Measurements from ENCODE around the gene COL18A1. TPM values are rescaled to one million over a fixed set of nuclear protein-coding genes. Genes with fewer than 3 reads are reported as not detected.

COL18A1 gene
- total RNA-seq, 1 experiment from 2014 or later: 55.9 TPM

DNA sequence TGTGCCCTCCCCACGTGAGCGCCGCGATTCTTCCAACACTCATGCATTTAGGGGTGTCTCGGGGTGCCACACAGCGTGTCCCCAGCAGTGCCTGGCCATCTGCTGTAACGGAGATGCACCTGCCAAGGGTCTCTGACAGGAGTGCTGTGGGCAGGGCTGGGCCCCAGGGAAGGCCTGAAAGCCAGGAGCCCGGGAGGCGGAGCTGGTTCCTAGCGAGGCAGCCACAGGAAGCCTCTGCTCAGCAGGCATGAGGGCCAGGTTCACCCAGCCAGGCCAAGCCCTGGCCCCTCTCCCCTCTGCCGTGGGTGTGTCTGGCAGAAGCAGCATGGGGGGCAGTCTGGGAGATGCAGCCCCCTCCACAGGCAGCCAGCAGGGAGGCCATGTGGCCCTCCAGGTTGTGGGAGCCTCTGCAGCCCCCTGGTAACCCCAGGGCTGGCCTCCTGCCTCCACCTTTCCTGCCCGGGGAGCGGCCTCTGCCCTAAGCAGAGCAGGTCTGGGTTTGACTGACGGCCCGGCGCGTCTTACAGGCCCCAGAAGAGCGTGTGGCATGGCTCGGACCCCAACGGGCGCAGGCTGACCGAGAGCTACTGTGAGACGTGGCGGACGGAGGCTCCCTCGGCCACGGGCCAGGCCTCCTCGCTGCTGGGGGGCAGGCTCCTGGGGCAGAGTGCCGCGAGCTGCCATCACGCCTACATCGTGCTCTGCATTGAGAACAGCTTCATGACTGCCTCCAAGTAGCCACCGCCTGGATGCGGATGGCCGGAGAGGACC lies 106.9 kb downstream of the COL18A1 start:
- H3K4me1 ChIP-seq (replicated peaks): no peaks in the 10 kb centered on the region
- H3K27me3 ChIP-seq (replicated peaks): no peaks in the 10 kb centered on the region
- H3K27ac ChIP-seq: no peak overlapping the region
- H3K36me3 ChIP-seq: peaks cover 45% of the 10 kb centered on the region
- no peak overlapping the region for H3K4me3 ChIP-seq
- H3K9me3 ChIP-seq (replicated peaks): no peaks in the 10 kb centered on the region
- no peak for DNase-seq (ENCODE audit: low read depth in 1 of 2, low spot score in 2 of 2)

- Histone ChIP-seq H3K4me3 (no peak overlapping the region), H3K4me1 (replicated peaks) (no peaks in the 10 kb centered on the region), H3K36me3 (peaks cover 46% of the 10 kb centered on the region), H3K27me3 (replicated peaks) (no peaks in the 10 kb centered on the region), H3K27ac (no peak overlapping the region), H3K9me3 (replicated peaks) (no peaks in the 10 kb centered on the region)
- DNase-seq (ENCODE audit: low read depth in 1 of 2, low spot score in 2 of 2): no peak
Observed at GRCh38 chr21:45512626-45513002, 107.6 kb downstream of the COL18A1 start.

GRCh38 chr21:45513003-45513717 lies 108.2 kb downstream of the COL18A1 start:
- Histone ChIP-seq H3K4me3 (no peak overlapping the region), H3K4me1 (replicated peaks) (no peaks in the 10 kb centered on the region), H3K27ac (no peak overlapping the region), H3K9me3 (replicated peaks) (no peaks in the 10 kb centered on the region), H3K36me3 (peaks cover 46% of the 10 kb centered on the region), H3K27me3 (replicated peaks) (no peaks in the 10 kb centered on the region)
- DNase-seq (ENCODE audit: low read depth in 1 of 2, low spot score in 2 of 2): no peak

DNA sequence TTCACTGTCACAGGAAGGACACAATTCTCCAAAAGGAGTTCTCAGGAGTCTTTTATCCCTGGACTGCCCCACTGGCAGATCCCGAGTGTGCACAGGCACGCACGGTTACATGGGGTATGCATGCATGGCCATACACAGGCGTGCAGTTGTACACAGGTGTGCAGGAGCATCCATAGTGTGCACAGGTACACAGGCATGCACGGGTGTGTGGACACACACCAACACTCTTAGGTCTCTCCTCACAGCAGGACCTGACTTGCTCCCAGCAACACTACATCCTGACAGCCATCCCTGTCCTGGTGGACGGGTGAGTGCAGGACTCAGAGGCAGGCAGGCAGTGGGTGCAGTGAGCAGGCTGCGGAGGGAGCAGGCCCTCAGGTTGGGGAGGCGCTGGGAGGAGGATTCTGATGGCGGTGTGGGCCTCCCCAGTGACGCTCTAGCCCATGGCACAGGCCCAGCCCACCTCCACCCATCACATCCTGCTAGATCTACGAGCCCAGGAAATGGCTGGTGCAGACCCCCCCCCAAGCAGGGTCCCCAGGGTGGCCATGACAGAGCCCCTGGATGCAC lies 108.9 kb downstream of the COL18A1 start:
- Histone ChIP-seq H3K4me3 (no peak overlapping the region), H3K27me3 (replicated peaks) (no peaks in the 10 kb centered on the region), H3K27ac (no peak overlapping the region), H3K9me3 (replicated peaks) (no peaks in the 10 kb centered on the region), H3K4me1 (replicated peaks) (no peaks in the 10 kb centered on the region), H3K36me3 (peaks cover 46% of the 10 kb centered on the region)
- DNase-seq (ENCODE audit: low read depth in 1 of 2, low spot score in 2 of 2): no peak

DNA sequence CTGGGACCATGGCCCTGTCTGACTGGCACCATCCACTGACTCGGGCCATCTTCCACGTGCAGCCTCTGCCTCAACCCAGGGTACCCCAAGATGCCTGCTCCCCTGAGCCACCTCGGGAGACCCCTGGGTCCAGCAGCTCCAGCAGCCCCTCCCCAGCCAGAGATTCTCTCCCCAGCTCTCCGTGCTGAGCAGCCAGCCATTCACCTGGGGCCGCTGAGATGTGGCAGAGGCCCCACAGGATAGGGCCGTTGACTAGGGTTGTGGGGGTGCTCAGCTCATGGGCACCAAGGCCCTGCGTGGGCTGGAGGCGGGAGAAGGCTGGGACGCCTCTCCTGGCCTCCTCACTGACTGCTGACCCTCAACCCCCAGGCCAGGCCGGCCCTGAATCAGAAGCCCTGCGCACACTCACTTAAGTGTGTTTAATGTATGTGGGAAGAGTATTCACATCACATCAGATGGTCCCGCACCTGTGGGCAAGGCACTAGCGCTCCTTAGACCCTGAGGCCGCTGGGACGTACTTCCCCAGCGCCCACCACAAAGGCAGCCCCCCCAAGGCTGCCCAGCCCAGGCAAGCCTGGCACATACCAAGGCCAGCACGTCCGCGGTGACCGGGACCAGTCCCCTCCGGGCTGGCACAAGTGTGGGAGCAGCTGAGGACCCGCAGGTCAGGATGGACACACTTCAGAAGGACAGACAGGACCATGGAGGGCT lies 109.5 kb downstream of the COL18A1 start:
- DNase-seq (ENCODE audit: low read depth in 1 of 2, low spot score in 2 of 2): no peak
- Histone ChIP-seq H3K4me3 (no peak overlapping the region), H3K4me1 (replicated peaks) (no peaks in the 10 kb centered on the region), H3K27me3 (replicated peaks) (no peaks in the 10 kb centered on the region), H3K27ac (no peak overlapping the region), H3K9me3 (replicated peaks) (no peaks in the 10 kb centered on the region), H3K36me3 (peaks cover 46% of the 10 kb centered on the region)

DNA sequence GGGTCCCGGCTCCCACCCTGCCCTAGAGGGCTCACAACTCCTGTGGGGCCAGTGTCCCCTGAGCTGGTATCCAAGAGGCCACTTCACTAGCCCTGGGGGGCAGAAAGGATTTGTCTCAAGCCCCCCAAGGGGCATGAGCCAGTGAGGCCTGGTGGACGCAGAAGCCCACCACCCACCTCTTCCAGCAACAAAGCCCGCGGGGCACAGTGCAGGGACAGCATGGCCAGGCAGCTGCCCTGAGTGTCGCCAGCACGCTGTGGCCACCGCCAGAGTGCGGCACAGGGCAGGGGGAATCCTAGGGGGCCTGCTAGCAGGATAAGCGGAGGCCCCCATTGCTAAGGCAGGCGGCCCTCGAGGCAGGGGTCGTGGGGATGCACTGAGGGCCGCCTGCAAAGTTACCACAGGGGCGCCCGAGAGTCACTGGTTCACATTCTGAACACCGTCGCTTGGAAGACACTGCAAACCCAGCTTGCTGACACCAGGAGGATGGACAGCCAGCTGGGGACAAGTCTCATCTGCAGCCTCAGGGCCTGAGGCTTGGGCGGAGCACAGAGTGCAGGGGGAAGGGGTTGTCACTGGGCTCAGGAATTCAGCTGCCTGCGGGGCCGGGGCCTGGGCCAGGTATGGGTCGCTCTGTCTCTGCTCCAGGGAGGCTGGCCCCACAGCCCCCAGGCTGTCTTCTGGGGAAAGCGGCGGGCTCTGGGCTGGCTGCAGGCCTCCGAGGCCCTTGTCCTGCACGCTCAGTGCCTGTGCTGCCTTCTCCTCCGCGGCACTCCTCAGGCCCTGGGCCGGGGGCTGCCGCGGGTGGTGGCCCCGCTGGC lies 110.5 kb downstream of the COL18A1 start:
- no peaks in the 10 kb centered on the region for H3K27me3 ChIP-seq (replicated peaks)
- H3K36me3 ChIP-seq: peaks cover 52% of the 10 kb centered on the region
- H3K9me3 ChIP-seq (replicated peaks): no peaks in the 10 kb centered on the region; the same call in 1 of the 2 replicates
- H3K27ac ChIP-seq: no peak overlapping the region
- no peaks in the 10 kb centered on the region for H3K4me1 ChIP-seq (replicated peaks)
- no peak overlapping the region for H3K4me3 ChIP-seq
- no peak for DNase-seq (ENCODE audit: low read depth in 1 of 2, low spot score in 2 of 2)

DNA sequence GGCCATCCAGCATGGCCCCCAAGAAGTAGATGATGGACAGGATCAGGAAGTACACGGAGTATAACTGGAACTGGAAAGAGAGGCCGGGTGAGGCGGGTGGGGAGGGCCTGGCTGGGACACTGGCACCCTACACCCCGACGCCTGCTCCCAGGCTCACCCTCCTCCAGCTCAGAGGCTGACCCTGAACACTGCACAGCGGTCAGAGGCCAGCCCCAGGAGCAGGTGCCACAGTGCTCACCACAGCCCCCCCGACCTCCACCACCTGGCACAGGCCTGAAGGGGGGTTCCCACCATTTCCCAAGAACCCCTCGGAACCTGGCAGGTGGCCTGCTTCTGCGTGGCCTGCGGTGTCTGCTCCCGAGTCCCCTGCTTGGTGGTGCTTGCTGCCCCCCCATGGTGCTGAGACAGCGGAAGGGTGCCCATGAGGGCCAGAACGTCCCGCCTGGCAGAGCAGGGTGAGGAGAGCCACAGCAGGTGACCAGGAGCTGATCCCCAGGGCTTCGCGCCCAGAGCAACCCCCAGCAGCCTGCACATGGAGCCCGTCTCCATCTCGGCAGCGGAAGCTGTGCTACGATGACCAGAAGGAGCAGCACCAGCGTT lies 111.2 kb downstream of the COL18A1 start:
- no peak for DNase-seq (ENCODE audit: low read depth in 1 of 2, low spot score in 2 of 2)
- Histone ChIP-seq H3K4me3 (no peak overlapping the region), H3K27ac (no peak overlapping the region), H3K36me3 (peaks cover 57% of the 10 kb centered on the region), H3K4me1 (replicated peaks) (no peaks in the 10 kb centered on the region), H3K27me3 (replicated peaks) (no peaks in the 10 kb centered on the region), H3K9me3 (replicated peaks) (no peaks in the 10 kb centered on the region; the same call in 1 of the 2 replicates)

DNA sequence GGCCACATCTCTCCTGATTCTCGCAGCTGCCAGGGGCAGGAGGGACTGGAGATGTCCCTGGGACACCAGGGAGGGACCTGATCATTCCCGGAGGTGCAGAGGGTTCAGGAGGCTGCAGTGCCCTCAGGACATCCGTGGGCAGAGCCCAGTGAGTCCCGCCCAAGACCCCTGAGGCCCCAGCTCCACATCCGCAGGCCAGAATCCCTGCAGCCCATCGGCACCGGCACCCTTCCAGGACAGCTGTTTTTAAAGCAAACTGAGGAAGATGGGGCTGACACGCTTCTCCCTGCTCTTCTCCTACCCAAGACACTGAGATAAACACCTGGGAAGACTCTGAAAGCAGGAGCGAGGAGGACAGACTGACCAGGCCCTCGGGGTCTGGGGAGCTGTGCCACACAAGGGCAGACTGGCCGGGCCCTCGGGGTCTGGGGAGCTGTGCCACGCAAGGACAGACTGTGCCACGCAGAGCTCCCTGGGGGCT lies 111.7 kb downstream of the COL18A1 start:
- Histone ChIP-seq H3K27ac (no peak overlapping the region), H3K4me3 (no peak overlapping the region), H3K36me3 (peaks cover 57% of the 10 kb centered on the region), H3K27me3 (replicated peaks) (no peaks in the 10 kb centered on the region), H3K4me1 (replicated peaks) (no peaks in the 10 kb centered on the region), H3K9me3 (replicated peaks) (no peaks in the 10 kb centered on the region; the same call in 1 of the 2 replicates)
- DNase-seq (ENCODE audit: low read depth in 1 of 2, low spot score in 2 of 2): no peak

DNA sequence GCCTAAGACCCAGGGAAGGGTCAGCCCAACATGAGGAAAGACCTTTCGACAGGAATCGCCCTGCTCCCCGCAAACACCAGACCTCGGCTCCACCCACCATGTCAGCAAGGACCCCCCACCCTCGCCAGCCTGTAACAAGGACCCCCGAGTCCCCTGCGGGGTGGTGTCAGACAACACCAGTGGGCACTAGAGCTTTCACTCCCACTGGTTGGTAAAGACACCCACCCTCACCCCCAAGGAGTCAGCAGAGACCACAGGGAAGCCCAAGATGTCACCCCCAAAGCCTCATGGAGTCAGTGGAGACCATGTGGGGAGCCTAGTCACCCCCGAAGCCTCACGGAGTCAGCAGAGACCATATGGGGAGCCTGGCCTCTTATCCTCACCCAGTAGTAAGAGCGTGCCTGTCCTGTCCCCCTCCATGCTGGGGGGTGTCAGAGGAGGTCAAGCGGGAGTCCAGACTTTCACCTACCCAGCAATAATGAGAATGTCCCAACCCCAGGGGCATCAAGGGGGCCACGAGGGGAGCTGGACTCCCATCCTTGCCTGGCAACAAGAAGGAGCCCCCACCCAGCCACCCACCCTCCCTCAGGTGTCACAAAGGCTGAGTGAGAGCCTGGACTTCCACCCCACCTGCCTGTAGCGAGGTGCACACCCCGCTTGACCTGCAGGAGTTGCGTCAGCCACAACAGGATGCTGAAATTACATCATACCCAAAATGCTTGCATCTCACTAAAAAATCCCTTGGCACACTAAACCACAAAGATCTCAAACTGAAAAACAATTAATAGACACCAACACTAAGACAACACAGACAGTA lies 112.5 kb downstream of the COL18A1 start:
- Histone ChIP-seq H3K27ac (no peak overlapping the region), H3K27me3 (replicated peaks) (no peaks in the 10 kb centered on the region), H3K4me3 (no peak overlapping the region), H3K36me3 (peaks cover 58% of the 10 kb centered on the region), H3K9me3 (replicated peaks) (no peaks in the 10 kb centered on the region; the same call in 1 of the 2 replicates), H3K4me1 (replicated peaks) (no peaks in the 10 kb centered on the region)
- no peak for DNase-seq (ENCODE audit: low read depth in 1 of 2, low spot score in 2 of 2)

GRCh38 chr21:45518742-45519141 lies 113.8 kb downstream of the COL18A1 start:
- no peaks in the 10 kb centered on the region for H3K27me3 ChIP-seq (replicated peaks)

GRCh38 chr21:45519182-45519581 lies 114.2 kb downstream of the COL18A1 start:
- Histone ChIP-seq H3K27me3 (replicated peaks) (no peaks in the 10 kb centered on the region), H3K27ac (no peak overlapping the region), H3K4me3 (no peak overlapping the region), H3K4me1 (replicated peaks) (no peaks in the 10 kb centered on the region), H3K36me3 (peaks cover 48% of the 10 kb centered on the region), H3K9me3 (replicated peaks) (no peaks in the 10 kb centered on the region; the same call in 1 of the 2 replicates)
- no peak for DNase-seq (ENCODE audit: low read depth in 1 of 2, low spot score in 2 of 2)

More at GRCh38 chr21:45518742-45519141, 113.8 kb downstream of the COL18A1 start:
- no peak for DNase-seq (ENCODE audit: low read depth in 1 of 2, low spot score in 2 of 2)
- Histone ChIP-seq H3K9me3 (replicated peaks) (no peaks in the 10 kb centered on the region; the same call in 1 of the 2 replicates), H3K4me1 (replicated peaks) (no peaks in the 10 kb centered on the region), H3K27ac (no peak overlapping the region), H3K36me3 (peaks cover 51% of the 10 kb centered on the region), H3K4me3 (no peak overlapping the region)

- Histone ChIP-seq H3K36me3 (peaks cover 44% of the 10 kb centered on the region), H3K9me3 (replicated peaks) (no peaks in the 10 kb centered on the region; the same call in 1 of the 2 replicates), H3K4me1 (replicated peaks) (no peaks in the 10 kb centered on the region), H3K4me3 (no peak overlapping the region), H3K27me3 (replicated peaks) (no peaks in the 10 kb centered on the region), H3K27ac (no peak overlapping the region)
- no peak for DNase-seq (ENCODE audit: low read depth in 1 of 2, low spot score in 2 of 2)
Observed at GRCh38 chr21:45521241-45521640, 116.3 kb downstream of the COL18A1 start.
